ENCODE data around the gene GALNT2. TPM values are rescaled to one million over a fixed set of nuclear protein-coding genes. Genes with fewer than 3 reads are reported as not detected.

The GALNT2 gene
- total and polyA plus RNA-seq, 9 of the 15 experiments (the other 6 are each of a cell fraction or from before 2014, with no cell fraction given) = 1.6 to 106 (median 51.9) TPM

- WGBS (ENCODE audit: insufficient coverage, low coverage, missing lambda C conversion rate) = 94% methylated on average over 4 of the region's 4 CpGs
- Histone ChIP-seq H2AFZ (ENCODE audit: low read depth, low read length) (no peak overlapping the region), H3K27ac (ENCODE audit: extremely low read depth, low read depth, low read length) (no peak overlapping the region), H3K4me2 (ENCODE audit: insufficient read depth, low read length) (no peak overlapping the region), H3K36me3 (ENCODE audit: control insufficient read depth, insufficient read depth, low read length) (peaks cover 9% of the 10 kb centered on the region; the same call in 2 of the 3 replicates), H3K9me1 (ENCODE audit: control insufficient read depth, insufficient read depth, low read length) (no peaks in the 10 kb centered on the region), H3K9ac (ENCODE audit: insufficient read depth in 1 of 2, low read depth in 2 of 2, low read length in 2 of 2) (0 out of 4 replicates have a peak overlapping the region, but pooled peaks of 1 of the 2 experiments have one; percentile 12), H4K20me1 (replicated peaks; ENCODE audit: control insufficient read depth, insufficient read depth, low read length) (no peaks in the 10 kb centered on the region), H3K27me3 (ENCODE audit: control insufficient read depth in 2 of 2, insufficient read depth in 2 of 2, low read length in 2 of 2) (no peaks in the 10 kb centered on the region), H3K79me2 (ENCODE audit: control insufficient read depth, insufficient read depth, low read length) (peaks cover 96% of the 10 kb centered on the region), H3K4me3 (no peak overlapping the region), H3K4me1 (replicated peaks in 1 of 2; ENCODE audit: control insufficient read depth in 2 of 2, insufficient read depth in 2 of 2, low read length in 2 of 2) (peaks cover 14 to 41% of the 10 kb centered on the region in 2 experiments; a peak in 4 of 5 replicates), H3K9me3 (replicated peaks; ENCODE audit: control insufficient read depth, insufficient read depth, low read depth, low read length) (peaks cover 4% of the 10 kb centered on the region; the same call in 1 of the 2 replicates)
- in situ Hi-C loops (cut with MboI) = no loop called here
- no TSS peak for BruUV-seq (replicated peaks)
- ATAC-seq (no peak), DNase-seq (ENCODE audit: extremely low read depth in 1 of 4, low spot score in 3 of 4) (no peak), FAIRE-seq (no peak)
- TF ChIP-seq NFXL1 (CRISPR knock-in tag; IDR thresholded peaks at IDR 0.05) (no peak), CHD2 (IDR thresholded peaks at IDR 0.05; ENCODE audit: low read depth, low read length) (no peak), FOXM1 (IDR thresholded peaks at IDR 0.05; ENCODE audit: low read depth) (no peak), FOXM1 (CRISPR knock-in tag; IDR thresholded peaks at IDR 0.05; ENCODE audit: low read depth) (no peak), HIVEP1 (CRISPR knock-in tag; IDR thresholded peaks at IDR 0.05) (no peak), ZNF282 (CRISPR knock-in tag; IDR thresholded peaks at IDR 0.05) (no peak)
- ChIA-PET POLR2A (interaction anchor here (0.8 kb wide), 1 partner anchor 14 kb away, joined by 3 read pairs; no protein-coding TSS in a partner anchor), CTCF (ENCODE audit: low intra/inter-chr PET ratio) (no interaction called here)
- intact Hi-C loops (cut with micrococcal nuclease) = no loop called here
Observed at GRCh38 chr1:230165536-230165935, 98.5 kb downstream of the GALNT2 start.

Measured in K562 (cell line).